ENCODE measurements around the gene SLC28A3.

Gene SLC28A3

GRCh38 chr9:84300271-84300670 is 40.3 kb downstream of the SLC28A3 start:
- in situ Hi-C loops (cut with MboI; ENCODE audit: low sequenced_read_pairs) = no loop called here

- in situ Hi-C loops (cut with MboI; ENCODE audit: low sequenced_read_pairs) = no loop called here
These were observed 43.3 kb downstream of the SLC28A3 start for GRCh38 chr9:84297162-84297821.

- in situ Hi-C loops (cut with MboI; ENCODE audit: low sequenced_read_pairs) = no loop called here
These were observed 44.3 kb downstream of the SLC28A3 start for GRCh38 chr9:84296146-84296843.

GRCh38 chr9:84294241-84294950 is 46.2 kb downstream of the SLC28A3 start:
- in situ Hi-C loops (cut with MboI; ENCODE audit: low sequenced_read_pairs) = no loop called here

- in situ Hi-C loops (cut with MboI; ENCODE audit: low sequenced_read_pairs) = no loop called here
These were observed 47.4 kb downstream of the SLC28A3 start for GRCh38 chr9:84293001-84293798.

GRCh38 chr9:84285381-84285780 is 55.2 kb downstream of the SLC28A3 start:
- in situ Hi-C loops (cut with MboI; ENCODE audit: low sequenced_read_pairs) = no loop called here

- in situ Hi-C loops (cut with MboI; ENCODE audit: low sequenced_read_pairs) = no loop called here
These were observed 56.6 kb downstream of the SLC28A3 start for GRCh38 chr9:84283946-84284345.

GRCh38 chr9:84278130-84278529 is 62.4 kb downstream of the SLC28A3 start:
- in situ Hi-C loops (cut with MboI; ENCODE audit: low sequenced_read_pairs) = no loop called here

- in situ Hi-C loops (cut with MboI; ENCODE audit: low sequenced_read_pairs) = no loop called here
These were observed 62.9 kb downstream of the SLC28A3 start for GRCh38 chr9:84277646-84278045.

GRCh38 chr9:84276741-84277140 is 63.8 kb downstream of the SLC28A3 start:
- in situ Hi-C loops (cut with MboI; ENCODE audit: low sequenced_read_pairs) = no loop called here

- in situ Hi-C loops (cut with MboI; ENCODE audit: low sequenced_read_pairs) = no loop called here
These were observed 68.5 kb downstream of the SLC28A3 start for GRCh38 chr9:84271921-84272556.

GRCh38 chr9:84271531-84271900 is 69.0 kb downstream of the SLC28A3 start:
- in situ Hi-C loops (cut with MboI; ENCODE audit: low sequenced_read_pairs) = no loop called here

GRCh38 chr9:84270847-84271530 is 69.6 kb downstream of the SLC28A3 start:
- in situ Hi-C loops (cut with MboI; ENCODE audit: low sequenced_read_pairs) = no loop called here

- in situ Hi-C loops (cut with MboI; ENCODE audit: low sequenced_read_pairs) = no loop called here
These were observed 74.4 kb downstream of the SLC28A3 start for GRCh38 chr9:84266087-84266561.

- in situ Hi-C loops (cut with MboI; ENCODE audit: low sequenced_read_pairs) = no loop called here
These were observed 76.1 kb downstream of the SLC28A3 start for GRCh38 chr9:84264307-84265029.

- in situ Hi-C loops (cut with MboI; ENCODE audit: low sequenced_read_pairs) = no loop called here
These were observed 79.3 kb downstream of the SLC28A3 start for GRCh38 chr9:84261070-84261746.

GRCh38 chr9:84258371-84258770 is 82.2 kb downstream of the SLC28A3 start:
- in situ Hi-C loops (cut with MboI; ENCODE audit: low sequenced_read_pairs) = loop anchor here (10.0 kb wide), 1 partner anchor 324 kb away; no protein-coding TSS in a partner anchor

- in situ Hi-C loops (cut with MboI; ENCODE audit: low sequenced_read_pairs) = loop anchor here (10.0 kb wide), 1 partner anchor 321 kb away; no protein-coding TSS in a partner anchor
These were observed 84.9 kb downstream of the SLC28A3 start for GRCh38 chr9:84255696-84256095.

- in situ Hi-C loops (cut with MboI; ENCODE audit: low sequenced_read_pairs) = loop anchor here (10.0 kb wide), 1 partner anchor 320 kb away; no protein-coding TSS in a partner anchor
These were observed 85.6 kb downstream of the SLC28A3 start for GRCh38 chr9:84254972-84255371.

Measured in HL-60/S4 (cell line).